Sigmoid colon (tissue), 7 donors: ENCODE results near the gene C1QTNF8. TPM values are rescaled to one million over a fixed set of nuclear protein-coding genes. Genes with fewer than 3 reads are reported as not detected.

Experiments
- DNase-seq: peaks from one replicate; pipeline ENCODE4 v3.0.0-alpha.2; 2019
- H3K27ac ChIP-seq, 4 donors: fragments of 200-600 bp; sonication (generic); one replicate each; pipeline ENCODE4 v1.5.1; 2016 to 2019; ENCODE audit warnings: mild to moderate bottlenecking in 1 of 4
- H3K27me3 ChIP-seq, 3 donors: fragments of 200-600 bp; sonication (generic); one replicate each; pipeline ENCODE4 v1.5.1; 2019; ENCODE audit warnings: mild to moderate bottlenecking in 1 of 3
- H3K36me3 ChIP-seq, 4 donors: fragments of 200-600 bp; sonication (generic); one replicate each; pipeline ENCODE4 v1.5.1; 2016 to 2019
- H3K4me1 ChIP-seq, 4 donors: fragments of 200-600 bp; sonication (generic); one replicate each; pipeline ENCODE4 v1.5.1; 2017 to 2019
- H3K4me3 ChIP-seq, 4 donors: fragments of 200-600 bp; sonication (generic); one replicate each; pipeline ENCODE4 v1.5.1; 2017 to 2019; ENCODE audit warnings: mild to moderate bottlenecking in 2 of 4, moderate library complexity in 1 of 4
- H3K9me3 ChIP-seq, 4 donors: fragments of 200-600 bp in 3 of 4; sonication (generic) in 3 of 4; one replicate each; pipeline versions ENCODE4 v1.5.1 to v1.6.1; 2013 to 2019
- CTCF ChIP-seq, 4 experiments: fragments of 450-650 bp in 3 of 4; fragments of 200-600 bp in 1 of 4; IDR thresholded peaks; one replicate each; pipeline ENCODE4 v1.5.1; 2016 to 2019; ENCODE audit warnings: antibody characterized with exemption in 4 of 4, mild to moderate bottlenecking in 3 of 4, moderate library complexity in 2 of 4
- EP300 ChIP-seq, 4 donors: sonication (generic); formaldehyde crosslinking; IDR thresholded peaks; one replicate each; pipeline ENCODE4 v1.6.1; 2017; ENCODE audit warnings: antibody characterized with exemption in 4 of 4
- POLR2A ChIP-seq, 2 donors: fragments of 450-650 bp; IDR thresholded peaks; one replicate each; pipeline ENCODE4 v1.6.1; 2016; ENCODE audit warnings: antibody characterized with exemption in 2 of 2, mild to moderate bottlenecking in 2 of 2, moderate library complexity in 2 of 2
- POLR2AphosphoS5 ChIP-seq, 4 donors: sonication (generic); formaldehyde crosslinking; IDR thresholded peaks; one replicate each; pipeline ENCODE4 v1.6.1; 2017; ENCODE audit warnings: antibody characterized with exemption in 4 of 4
- WGBS, 2 donors: extraction: QIAGEN DNeasy Blood & Tissue Kit; methylation state at CpG; one replicate each; pipeline ENCODE4 v1.1.7; 2013; 5-methylcytosine and 5-hydroxymethylcytosine counted together
- intact Hi-C: fragments of 100-400 bp; cut with DNase I; formaldehyde crosslinking; loops from one replicate; pipeline ENCODE4 v1.15.1; 2023
- polyA plus RNA-seq, 3 donors: library from polyadenylated mRNA; stranded (reverse); fragments of 200-250 nt; gene quantifications; one replicate each; pipeline ENCODE4 v1.2.3, GENCODE V29; 2013
- total RNA-seq, 4 donors: library from RNA; depleted of rRNA; stranded (reverse); fragments of >200 nt; gene quantifications; one replicate each; pipeline ENCODE4 v1.1.0, GENCODE V29; 2016
- donor health status: healthy with polysubstance abuse.
- donor health status: Bipolar disorder and iron deficiency.
- donor health status: healthy.

C1QTNF8 gene
- total and polyA plus RNA-seq, 7 donors, result not detected

GRCh38 chr16:1072526-1073261 is 23.4 kb downstream of the C1QTNF8 start, which contains the start of gene SSTR5:
Gene SSTR5, plus strand, starts transcription at chr16:1072747. Its CDS starts 6,122 bp downstream, at chr16:1078869.
- Histone ChIP-seq H3K27ac (no peak within 1 kb of the TSS), H3K36me3 (no peaks in the 10 kb centered on the region), H3K27me3 (peaks cover 37 to 95% (median 85%) of the 10 kb centered on the region in 3 donors), H3K9me3 (no peaks in the 10 kb centered on the region), H3K4me3 (no peak within 1 kb of the TSS), H3K4me1 (no peaks in the 10 kb centered on the region)
- DNase-seq, result no peak
- 11 to 16% methylated on average over 59 of the region's 59 CpGs for WGBS, 2 donors
- no peak for TF ChIP-seq POLR2A (IDR thresholded peaks at IDR 0.05)
- no peak for TF ChIP-seq CTCF (IDR thresholded peaks at IDR 0.05)
- TF ChIP-seq EP300 (IDR thresholded peaks at IDR 0.05), result no peak
- no peak for TF ChIP-seq POLR2AphosphoS5 (IDR thresholded peaks at IDR 0.05)
- intact Hi-C loops, result no loop called here

GRCh38 chr16:1071561-1072225 is 24.4 kb downstream of the C1QTNF8 start:
- H3K4me3 ChIP-seq, result no peak overlapping the region
- WGBS, 2 donors, result 9 to 14% methylated on average over 30 of the region's 30 CpGs
- intact Hi-C loops, result no loop called here
- DNase-seq, result no peak
- H3K36me3 ChIP-seq, result no peaks in the 10 kb centered on the region
- no peak overlapping the region for H3K27ac ChIP-seq
- peaks cover 35 to 95% (median 84%) of the 10 kb centered on the region in 3 donors for H3K27me3 ChIP-seq
- no peak for TF ChIP-seq POLR2A (IDR thresholded peaks at IDR 0.05)
- no peaks in the 10 kb centered on the region for H3K4me1 ChIP-seq
- H3K9me3 ChIP-seq, result no peaks in the 10 kb centered on the region

- Histone ChIP-seq H3K36me3 (no peaks in the 10 kb centered on the region), H3K9me3 (no peaks in the 10 kb centered on the region), H3K4me1 (no peaks in the 10 kb centered on the region), H3K4me3 (no peak overlapping the region), H3K27me3 (peaks cover 35 to 97% (median 91%) of the 10 kb centered on the region in 3 donors), H3K27ac (no peak overlapping the region)
- DNase-seq, result no peak
- intact Hi-C loops, result no loop called here
- 40 to 45% methylated on average over 16 of the region's 16 CpGs for WGBS, 2 donors
- TF ChIP-seq CTCF (IDR thresholded peaks at IDR 0.05), result no peak
- TF ChIP-seq EP300 (IDR thresholded peaks at IDR 0.05), result no peak
- no peak for TF ChIP-seq POLR2A (IDR thresholded peaks at IDR 0.05)
- no peak for TF ChIP-seq POLR2AphosphoS5 (IDR thresholded peaks at IDR 0.05)
Observed at GRCh38 chr16:1070864-1071408, 25.1 kb downstream of the C1QTNF8 start.

GRCh38 chr16:1070084-1070863 is 25.8 kb downstream of the C1QTNF8 start:
- TF ChIP-seq POLR2A (IDR thresholded peaks at IDR 0.05) (no peak), CTCF (IDR thresholded peaks at IDR 0.05) (no peak), POLR2AphosphoS5 (IDR thresholded peaks at IDR 0.05) (no peak), EP300 (IDR thresholded peaks at IDR 0.05) (no peak)
- WGBS, 2 donors, result 23 to 31% methylated on average over 32 of the region's 32 CpGs
- Histone ChIP-seq H3K27ac (no peak overlapping the region), H3K27me3 (peaks cover 35 to 100% (median 95%) of the 10 kb centered on the region in 3 donors), H3K36me3 (no peaks in the 10 kb centered on the region), H3K4me3 (no peak overlapping the region), H3K9me3 (no peaks in the 10 kb centered on the region), H3K4me1 (no peaks in the 10 kb centered on the region)
- intact Hi-C loops, result no loop called here
- no peak for DNase-seq
